ENCODE data around the gene S100PBP.
"Not testable (repeated sequence)": the region's sequence is repeated elsewhere in the genome, so short reads cannot be mapped to it uniquely, and the experiment has no call there.

S100PBP gene

DNA sequence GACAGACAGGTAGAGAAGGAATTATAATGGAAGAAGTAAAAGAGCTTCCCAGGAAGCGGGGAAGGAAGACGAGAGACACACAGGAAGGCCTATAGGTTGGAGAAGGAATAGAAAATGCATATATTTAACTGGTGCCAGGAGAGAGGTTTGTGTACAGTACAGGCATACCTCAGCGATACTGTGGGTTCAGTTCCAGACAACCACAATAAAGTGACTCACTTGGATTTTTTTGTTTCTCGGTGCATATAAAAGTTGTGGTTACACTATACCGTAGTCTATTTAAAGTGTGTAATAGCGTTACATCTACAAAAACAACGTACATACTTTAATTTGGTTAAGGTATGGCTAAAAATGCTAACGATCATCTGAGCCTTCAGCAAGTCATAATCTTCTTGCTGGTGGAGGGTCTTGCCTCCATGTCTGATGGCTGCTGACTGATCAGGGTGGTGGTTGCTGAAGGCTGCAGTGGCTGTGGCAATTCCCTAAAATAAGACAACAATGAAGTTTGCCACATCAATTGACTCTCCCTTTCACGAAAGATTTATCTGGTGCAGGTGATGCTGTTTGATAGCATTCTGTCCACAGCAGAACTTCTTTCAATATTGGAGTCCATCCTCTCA, 16.2 kb upstream of the S100PBP start:
- Histone ChIP-seq H3K36me3 (ENCODE audit: insufficient read depth, low read length) (peaks cover 48% of the 10 kb centered on the region), H4K20me1 (ENCODE audit: insufficient read depth, low read length, poor library complexity, severe bottlenecking) (peaks cover 4% of the 10 kb centered on the region), H3K4me2 (ENCODE audit: low read depth, low read length, poor library complexity, severe bottlenecking) (peak overlapping the region; percentile 4)

DNA sequence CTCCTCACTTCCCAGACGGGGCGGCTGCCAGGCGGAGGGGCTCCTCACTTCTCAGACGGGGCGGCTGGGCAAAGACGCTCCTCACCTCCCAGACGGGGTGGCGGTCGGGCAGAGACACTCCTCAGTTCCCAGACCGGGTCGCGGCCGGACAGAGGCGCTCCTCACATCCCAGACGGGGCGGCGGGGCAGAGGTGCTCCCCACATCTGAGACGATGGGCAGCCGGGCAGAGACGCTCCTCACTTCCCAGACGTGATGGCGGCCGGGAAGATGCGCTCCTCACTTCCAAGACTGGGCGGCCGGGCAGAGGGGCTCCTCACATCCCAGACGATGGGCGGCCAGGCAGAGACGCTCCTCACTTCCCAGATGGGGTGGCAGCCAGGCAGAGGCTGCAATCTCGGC, 13.0 kb upstream of the S100PBP start:
- H3K9ac ChIP-seq (ENCODE audit: low read depth, low read length, poor library complexity, severe bottlenecking), result not testable (repeated sequence)

More for the DNA sequence above, 16.2 kb upstream of the S100PBP start:
- Histone ChIP-seq H3K9ac (ENCODE audit: low read depth, low read length, poor library complexity, severe bottlenecking) (no peak overlapping the region), H3K9me2 (replicated peaks; ENCODE audit: low read depth, low read length) (no peaks in the 10 kb centered on the region), H3K4me3 (ENCODE audit: low read length, poor library complexity, severe bottlenecking) (no peak overlapping the region), H3K79me2 (ENCODE audit: insufficient read depth, low read length) (no peaks in the 10 kb centered on the region), H3K27me3 (ENCODE audit: insufficient read depth, low read length, poor library complexity, severe bottlenecking) (no peaks in the 10 kb centered on the region), H3K9me3 (ENCODE audit: insufficient read depth, low read depth, low read length) (no peaks in the 10 kb centered on the region), H2AFZ (ENCODE audit: low read length) (no peak overlapping the region), H3K4me1 (ENCODE audit: insufficient read depth, low read length, poor library complexity, severe bottlenecking) (no peaks in the 10 kb centered on the region), H3F3A (ENCODE audit: low read depth) (no peaks in the 10 kb centered on the region)
- TF ChIP-seq EZH2phosphoT487 (IDR thresholded peaks at IDR 0.05; ENCODE audit: borderline replicate concordance), result no peak
- TF ChIP-seq, protein P1, sequence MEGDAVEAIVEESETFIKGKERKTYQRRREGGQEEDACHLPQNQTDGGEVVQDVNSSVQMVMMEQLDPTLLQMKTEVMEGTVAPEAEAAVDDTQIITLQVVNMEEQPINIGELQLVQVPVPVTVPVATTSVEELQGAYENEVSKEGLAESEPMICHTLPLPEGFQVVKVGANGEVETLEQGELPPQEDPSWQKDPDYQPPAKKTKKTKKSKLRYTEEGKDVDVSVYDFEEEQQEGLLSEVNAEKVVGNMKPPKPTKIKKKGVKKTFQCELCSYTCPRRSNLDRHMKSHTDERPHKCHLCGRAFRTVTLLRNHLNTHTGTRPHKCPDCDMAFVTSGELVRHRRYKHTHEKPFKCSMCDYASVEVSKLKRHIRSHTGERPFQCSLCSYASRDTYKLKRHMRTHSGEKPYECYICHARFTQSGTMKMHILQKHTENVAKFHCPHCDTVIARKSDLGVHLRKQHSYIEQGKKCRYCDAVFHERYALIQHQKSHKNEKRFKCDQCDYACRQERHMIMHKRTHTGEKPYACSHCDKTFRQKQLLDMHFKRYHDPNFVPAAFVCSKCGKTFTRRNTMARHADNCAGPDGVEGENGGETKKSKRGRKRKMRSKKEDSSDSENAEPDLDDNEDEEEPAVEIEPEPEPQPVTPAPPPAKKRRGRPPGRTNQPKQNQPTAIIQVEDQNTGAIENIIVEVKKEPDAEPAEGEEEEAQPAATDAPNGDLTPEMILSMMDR (conservative IDR thresholded peaks at IDR 0.05; ENCODE audit: low read length), result no peak

DNA sequence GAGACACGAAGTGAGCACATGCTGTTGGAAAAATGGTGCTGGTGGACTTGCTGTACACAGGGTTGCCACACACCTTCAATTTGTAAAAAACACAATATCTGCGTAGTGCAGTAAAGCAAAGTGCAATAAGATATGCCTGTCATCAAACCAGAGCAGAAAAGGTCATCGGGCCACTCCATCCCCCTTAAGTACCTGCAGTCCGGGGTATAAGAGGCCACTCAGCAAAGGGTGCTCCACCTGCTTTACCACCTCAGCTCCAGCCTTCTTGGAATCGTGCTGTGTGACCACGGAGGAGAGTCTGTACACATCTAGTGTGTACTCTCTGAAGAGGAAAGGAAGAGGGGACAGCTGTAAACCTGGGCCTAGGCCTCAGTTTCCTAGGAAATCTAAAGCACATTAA, 11.2 kb upstream of the S100PBP start:
- Histone ChIP-seq H3K79me2 (ENCODE audit: insufficient read depth, low read length) (peaks cover 42% of the 10 kb centered on the region), H3K4me1 (ENCODE audit: insufficient read depth, low read length, poor library complexity, severe bottlenecking) (peaks cover 6% of the 10 kb centered on the region), H3K9me3 (ENCODE audit: insufficient read depth, low read depth, low read length) (no peaks in the 10 kb centered on the region), H4K20me1 (ENCODE audit: insufficient read depth, low read length, poor library complexity, severe bottlenecking) (peaks cover 29% of the 10 kb centered on the region), H3K9me2 (replicated peaks; ENCODE audit: low read depth, low read length) (no peaks in the 10 kb centered on the region), H3F3A (ENCODE audit: low read depth) (no peaks in the 10 kb centered on the region), H3K4me3 (ENCODE audit: low read length, poor library complexity, severe bottlenecking) (no peak overlapping the region), H3K36me3 (ENCODE audit: insufficient read depth, low read length) (peaks cover 72% of the 10 kb centered on the region; the same call in 1 of the 2 replicates), H2AFZ (ENCODE audit: low read length) (no peak overlapping the region), H3K27me3 (ENCODE audit: insufficient read depth, low read length, poor library complexity, severe bottlenecking) (no peaks in the 10 kb centered on the region), H3K9ac (ENCODE audit: low read depth, low read length, poor library complexity, severe bottlenecking) (no peak overlapping the region), H3K4me2 (ENCODE audit: low read depth, low read length, poor library complexity, severe bottlenecking) (no peak overlapping the region)
- TF ChIP-seq, protein P1 (conservative IDR thresholded peaks at IDR 0.05; ENCODE audit: low read length), result no peak
- TF ChIP-seq EZH2phosphoT487 (IDR thresholded peaks at IDR 0.05; ENCODE audit: borderline replicate concordance), result no peak

More for the DNA sequence above, 13.0 kb upstream of the S100PBP start:
- H2AFZ ChIP-seq (ENCODE audit: low read length); H3K9me3 ChIP-seq (ENCODE audit: insufficient read depth, low read depth, low read length); H3K4me1 ChIP-seq (ENCODE audit: insufficient read depth, low read length, poor library complexity, severe bottlenecking); H3F3A ChIP-seq (ENCODE audit: low read depth); H3K4me3 ChIP-seq (ENCODE audit: low read length, poor library complexity, severe bottlenecking); H3K4me2 ChIP-seq (ENCODE audit: low read depth, low read length, poor library complexity, severe bottlenecking); H3K27me3 ChIP-seq (ENCODE audit: insufficient read depth, low read length, poor library complexity, severe bottlenecking); H3K9me2 ChIP-seq (replicated peaks; ENCODE audit: low read depth, low read length): not testable (repeated sequence)
- Histone ChIP-seq H4K20me1 (ENCODE audit: insufficient read depth, low read length, poor library complexity, severe bottlenecking) (peaks cover 20% of the 10 kb centered on the region), H3K36me3 (ENCODE audit: insufficient read depth, low read length) (peaks cover 54% of the 10 kb centered on the region; the same call in 1 of the 2 replicates), H3K79me2 (ENCODE audit: insufficient read depth, low read length) (peaks cover 24% of the 10 kb centered on the region)

All from Loucy (cell line).